ENCODE results near the gene MAEA. TPM values are rescaled to one million over a fixed set of nuclear protein-coding genes. Genes with fewer than 3 reads are reported as not detected.

The MAEA gene
- polyA plus RNA-seq (2013, experiment 1 of 2): 77.0 TPM
- polyA plus RNA-seq (2013, experiment 2 of 2): 74.8 TPM

GRCh38 chr4:1289207-1290164 lies at the start of gene MAEA:
Gene MAEA, plus strand, starts transcription at chr4:1289891. Its CDS starts 23 bp downstream, at chr4:1289914.
- peak within 1 kb of the TSS; percentile 95 for H3K9ac ChIP-seq (ENCODE audit: low read depth, low read length)
- peaks cover 11% of the 10 kb centered on the region for H3K9me3 ChIP-seq (ENCODE audit: insufficient read depth, low read depth, low read length)
- peak within 1 kb of the TSS; percentile 79 for H3K4me3 ChIP-seq (ENCODE audit: low read length)
- WGBS: 1% methylated on average over 95 of the region's 95 CpGs
- no peaks in the 10 kb centered on the region for H3K27me3 ChIP-seq (ENCODE audit: insufficient read depth, low read length)
- H3K27ac ChIP-seq (ENCODE audit: low read depth, low read length): peak within 1 kb of the TSS; percentile 74
- peaks cover 3% of the 10 kb centered on the region; the same call in 1 of the 2 replicates for H3K4me1 ChIP-seq (ENCODE audit: insufficient read depth, low read length)
- H3K36me3 ChIP-seq (ENCODE audit: insufficient read depth, low read length): no peaks in the 10 kb centered on the region

DNA sequence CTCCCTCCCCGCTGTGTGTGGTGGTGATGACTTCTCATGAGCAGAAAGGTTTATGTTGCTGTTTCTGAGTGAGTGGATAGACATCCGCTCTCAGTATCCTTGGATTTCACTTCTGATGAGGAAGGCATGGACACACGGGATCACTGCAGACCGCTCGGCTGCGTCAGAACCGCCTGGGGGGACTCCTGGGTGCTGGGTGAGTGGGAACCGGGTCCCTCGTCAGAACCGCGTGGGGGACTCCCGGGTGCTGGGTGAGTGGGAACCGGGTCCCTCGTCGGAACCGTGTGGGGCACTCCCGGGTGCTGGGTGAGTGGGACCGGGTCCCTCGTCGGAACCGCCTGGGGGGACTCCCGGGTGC lies 49.8 kb upstream of the MAEA start:
- H3K9ac ChIP-seq (ENCODE audit: low read depth, low read length): no peak overlapping the region
- peaks cover 52% of the 10 kb centered on the region for H3K36me3 ChIP-seq (ENCODE audit: insufficient read depth, low read length)
- H3K9me3 ChIP-seq (ENCODE audit: insufficient read depth, low read depth, low read length): no peaks in the 10 kb centered on the region
- no peaks in the 10 kb centered on the region for H3K27me3 ChIP-seq (ENCODE audit: insufficient read depth, low read length)
- H3K4me1 ChIP-seq (ENCODE audit: insufficient read depth, low read length): no peaks in the 10 kb centered on the region
- WGBS: 96% methylated on average over 22 of the region's 22 CpGs
- H3K4me3 ChIP-seq (ENCODE audit: low read length): no peak overlapping the region
- no peak overlapping the region for H3K27ac ChIP-seq (ENCODE audit: low read depth, low read length)

DNA sequence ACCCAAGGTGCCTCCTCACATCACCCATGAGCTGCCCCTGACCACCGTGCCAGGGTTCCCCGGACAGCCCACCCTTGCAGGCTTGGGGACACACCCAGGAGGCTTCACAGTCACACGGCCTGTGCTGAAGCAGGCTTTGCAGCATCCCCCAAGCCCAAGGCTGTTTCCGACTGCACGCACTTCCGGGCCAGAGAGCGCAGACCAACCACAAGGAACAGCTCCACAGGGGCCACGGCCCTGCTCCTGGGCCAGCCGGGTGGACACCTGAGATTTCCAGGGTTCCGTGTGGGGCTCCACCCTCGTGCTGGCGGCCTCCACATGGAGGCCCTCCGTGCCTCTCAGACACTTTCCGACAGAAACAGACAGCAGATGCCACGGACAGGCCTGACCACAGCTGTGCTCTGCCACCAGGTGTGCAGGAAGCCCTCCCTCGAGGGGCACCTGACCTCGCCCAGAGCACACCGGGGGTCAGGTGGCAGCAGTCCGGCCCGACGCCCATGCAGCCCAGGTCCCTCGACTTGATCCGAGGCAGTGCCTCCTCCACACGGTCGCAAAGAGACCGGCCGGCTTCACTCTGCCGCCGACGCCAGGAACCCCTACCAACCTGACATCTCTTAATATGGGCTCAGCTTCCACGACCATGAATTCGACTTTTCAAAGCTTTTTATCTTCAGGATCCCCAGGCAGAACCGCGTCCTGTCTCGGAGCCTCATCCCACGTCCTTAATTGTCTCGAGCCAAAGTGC lies 48.8 kb upstream of the MAEA start:
- H3K9me3 ChIP-seq (ENCODE audit: insufficient read depth, low read depth, low read length): no peaks in the 10 kb centered on the region
- H3K27ac ChIP-seq (ENCODE audit: low read depth, low read length): no peak overlapping the region
- WGBS: 95% methylated on average over 37 of the region's 37 CpGs
- H3K4me3 ChIP-seq (ENCODE audit: low read length): no peak overlapping the region
- no peak overlapping the region for H3K9ac ChIP-seq (ENCODE audit: low read depth, low read length)
- H3K36me3 ChIP-seq (ENCODE audit: insufficient read depth, low read length): peaks cover 43% of the 10 kb centered on the region
- H3K27me3 ChIP-seq (ENCODE audit: insufficient read depth, low read length): no peaks in the 10 kb centered on the region
- no peaks in the 10 kb centered on the region for H3K4me1 ChIP-seq (ENCODE audit: insufficient read depth, low read length)

DNA sequence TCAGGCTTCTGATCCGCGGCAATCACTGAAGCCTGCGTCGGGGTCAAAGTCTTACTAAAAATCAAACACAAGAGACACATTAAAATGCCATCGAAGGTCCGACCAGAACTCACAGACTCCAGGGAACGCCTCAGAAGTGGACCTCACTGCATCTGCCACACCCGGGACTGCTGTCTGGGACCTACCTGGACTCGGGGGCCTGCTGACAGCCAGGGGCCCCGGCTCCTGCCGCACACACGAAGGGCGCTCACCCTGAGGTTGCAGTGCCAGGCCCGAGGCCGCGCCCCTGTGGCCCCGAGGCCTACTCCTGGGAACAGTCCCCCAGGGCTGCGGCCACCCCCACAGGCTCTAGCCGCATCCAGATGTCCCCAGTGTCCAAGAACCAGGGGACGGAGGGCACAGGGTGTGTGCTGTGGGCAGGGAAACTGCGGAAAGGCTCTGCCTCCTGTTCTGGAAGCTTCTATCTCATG lies 48.2 kb upstream of the MAEA start:
- Histone ChIP-seq H3K27me3 (ENCODE audit: insufficient read depth, low read length) (no peaks in the 10 kb centered on the region), H3K4me1 (ENCODE audit: insufficient read depth, low read length) (no peaks in the 10 kb centered on the region)
- 97% methylated on average over 21 of the region's 21 CpGs for WGBS

GRCh38 chr4:1241936-1242505 lies 47.7 kb upstream of the MAEA start:
- H3K9ac ChIP-seq (ENCODE audit: low read depth, low read length): no peak overlapping the region
- no peak overlapping the region for H3K4me3 ChIP-seq (ENCODE audit: low read length)
- WGBS: 95% methylated on average over 24 of the region's 24 CpGs
- no peak overlapping the region for H3K27ac ChIP-seq (ENCODE audit: low read depth, low read length)
- H3K36me3 ChIP-seq (ENCODE audit: insufficient read depth, low read length): peaks cover 35% of the 10 kb centered on the region
- peaks cover 5% of the 10 kb centered on the region; the same call in 1 of the 2 replicates for H3K4me1 ChIP-seq (ENCODE audit: insufficient read depth, low read length)
- no peaks in the 10 kb centered on the region for H3K27me3 ChIP-seq (ENCODE audit: insufficient read depth, low read length)
- H3K9me3 ChIP-seq (ENCODE audit: insufficient read depth, low read depth, low read length): no peaks in the 10 kb centered on the region

More for the DNA sequence above, 48.2 kb upstream of the MAEA start:
- H3K9me3 ChIP-seq (ENCODE audit: insufficient read depth, low read depth, low read length): no peaks in the 10 kb centered on the region
- peaks cover 39% of the 10 kb centered on the region for H3K36me3 ChIP-seq (ENCODE audit: insufficient read depth, low read length)
- H3K4me3 ChIP-seq (ENCODE audit: low read length): no peak overlapping the region
- H3K27ac ChIP-seq (ENCODE audit: low read depth, low read length): no peak overlapping the region
- no peak overlapping the region for H3K9ac ChIP-seq (ENCODE audit: low read depth, low read length)

DNA sequence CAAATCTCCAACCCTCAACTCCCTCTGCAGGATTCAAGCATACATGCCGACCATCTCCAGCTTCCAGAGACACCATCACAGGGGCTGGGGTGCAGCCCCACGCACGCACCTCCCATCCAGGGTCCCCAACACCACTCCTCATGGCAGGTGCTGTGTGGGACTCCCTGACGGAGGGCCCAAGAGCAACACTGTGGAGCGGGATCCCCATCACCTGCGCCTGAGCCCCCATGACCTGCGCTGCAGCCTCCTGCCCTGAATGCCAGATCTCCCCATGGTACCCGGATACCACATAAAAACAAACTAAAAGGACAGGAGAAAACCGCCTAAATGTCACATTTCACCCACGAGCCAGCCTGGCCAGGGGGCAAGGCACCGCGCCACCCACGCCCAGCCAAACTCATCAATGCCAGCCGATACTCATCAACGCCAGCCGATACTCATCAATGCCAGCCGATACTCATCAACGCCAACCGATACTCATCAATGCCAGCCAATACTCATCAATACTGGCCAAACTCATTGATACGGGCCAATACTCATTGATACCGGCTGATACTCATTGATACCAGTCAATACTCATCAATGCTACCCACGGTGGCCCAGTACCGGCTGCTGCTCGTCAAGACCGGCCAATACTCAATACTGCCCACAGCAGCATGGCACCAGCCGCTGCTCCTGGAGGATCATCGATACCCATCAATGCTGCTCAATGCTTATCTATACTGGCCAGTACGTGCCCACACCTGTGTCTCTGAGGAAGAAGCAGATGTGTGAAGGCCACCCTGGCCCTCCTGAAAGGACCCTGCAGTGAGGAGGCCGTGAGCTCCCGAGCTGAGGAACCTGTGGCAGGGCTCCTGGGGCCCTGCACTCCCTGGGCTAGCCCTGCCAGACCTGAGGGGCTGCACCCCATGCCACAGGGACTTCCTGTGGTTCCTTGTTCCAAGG lies 46.9 kb upstream of the MAEA start:
- 96% methylated on average over 30 of the region's 30 CpGs for WGBS
- H3K4me1 ChIP-seq (ENCODE audit: insufficient read depth, low read length): peaks cover 8% of the 10 kb centered on the region; the same call in 1 of the 2 replicates
- H3K9me3 ChIP-seq (ENCODE audit: insufficient read depth, low read depth, low read length): no peaks in the 10 kb centered on the region
- H3K27me3 ChIP-seq (ENCODE audit: insufficient read depth, low read length): no peaks in the 10 kb centered on the region
- no peak overlapping the region for H3K9ac ChIP-seq (ENCODE audit: low read depth, low read length)
- no peak overlapping the region for H3K27ac ChIP-seq (ENCODE audit: low read depth, low read length)
- H3K36me3 ChIP-seq (ENCODE audit: insufficient read depth, low read length): peaks cover 28% of the 10 kb centered on the region
- no peak overlapping the region for H3K4me3 ChIP-seq (ENCODE audit: low read length)

- H3K9me3 ChIP-seq (ENCODE audit: insufficient read depth, low read depth, low read length): no peaks in the 10 kb centered on the region
- no peak overlapping the region for H3K9ac ChIP-seq (ENCODE audit: low read depth, low read length)
- peaks cover 8% of the 10 kb centered on the region; the same call in 1 of the 2 replicates for H3K4me1 ChIP-seq (ENCODE audit: insufficient read depth, low read length)
- no peak overlapping the region for H3K4me3 ChIP-seq (ENCODE audit: low read length)
- no peaks in the 10 kb centered on the region for H3K27me3 ChIP-seq (ENCODE audit: insufficient read depth, low read length)
- 92% methylated on average over 15 of the region's 15 CpGs for WGBS
- H3K36me3 ChIP-seq (ENCODE audit: insufficient read depth, low read length): peaks cover 20% of the 10 kb centered on the region
- H3K27ac ChIP-seq (ENCODE audit: low read depth, low read length): no peak overlapping the region
These were observed 46.1 kb upstream of the MAEA start for GRCh38 chr4:1243451-1244080.

DNA sequence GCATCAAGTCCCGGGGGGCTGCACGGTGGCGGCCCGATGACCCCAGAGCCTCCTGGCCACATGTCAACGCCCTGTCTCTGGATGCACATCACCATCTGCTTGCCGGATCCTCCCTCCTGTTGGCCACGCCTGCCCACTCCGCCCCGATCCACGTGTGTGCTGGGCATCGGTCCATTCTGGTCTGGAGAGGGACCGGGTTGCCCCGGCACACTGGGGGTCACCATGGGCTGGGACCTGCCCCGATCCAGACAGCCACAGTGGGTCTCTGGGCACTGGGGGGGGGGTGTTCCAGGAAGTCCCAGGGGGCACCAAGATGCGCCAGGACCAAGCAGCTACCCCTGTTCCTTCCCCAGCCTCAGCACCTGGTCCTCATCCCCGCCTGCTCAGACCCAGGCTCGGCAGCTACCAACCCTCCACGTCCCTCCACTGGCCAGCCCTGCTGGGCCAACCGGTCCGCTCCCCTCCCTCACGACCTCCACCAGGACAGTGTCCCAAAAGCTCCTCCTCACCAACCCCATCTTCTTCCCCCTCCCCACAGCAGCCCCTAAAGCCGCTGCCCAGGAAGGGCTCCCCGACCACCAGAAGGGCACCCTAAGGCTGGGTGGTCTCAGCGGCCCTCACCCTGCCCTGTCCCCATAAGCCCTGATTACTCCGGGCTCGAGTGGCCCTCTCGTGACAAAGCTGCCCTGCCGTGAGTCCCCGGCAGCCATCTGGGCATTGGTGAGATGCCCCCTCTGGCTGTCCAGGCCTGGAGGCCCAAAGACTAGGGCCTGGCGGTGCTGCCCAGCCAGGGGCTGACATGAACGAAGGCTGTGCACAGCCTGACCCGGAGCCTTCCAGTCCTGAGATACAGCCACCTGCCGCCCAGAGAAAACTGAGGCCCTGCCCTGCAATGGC lies 45.4 kb upstream of the MAEA start:
- 93% methylated on average over 33 of the region's 33 CpGs for WGBS

GRCh38 chr4:1244978-1245471 lies 44.7 kb upstream of the MAEA start:
- Histone ChIP-seq H3K27ac (ENCODE audit: low read depth, low read length) (no peak overlapping the region), H3K4me1 (ENCODE audit: insufficient read depth, low read length) (peaks cover 8% of the 10 kb centered on the region; the same call in 1 of the 2 replicates), H3K9me3 (ENCODE audit: insufficient read depth, low read depth, low read length) (no peaks in the 10 kb centered on the region), H3K9ac (ENCODE audit: low read depth, low read length) (peak overlapping the region; percentile 40; the same call in 1 of the 2 replicates), H3K36me3 (ENCODE audit: insufficient read depth, low read length) (peaks cover 11% of the 10 kb centered on the region), H3K27me3 (ENCODE audit: insufficient read depth, low read length) (no peaks in the 10 kb centered on the region), H3K4me3 (ENCODE audit: low read length) (no peak overlapping the region)
- 94% methylated on average over 19 of the region's 19 CpGs for WGBS

More for the DNA sequence above, 45.4 kb upstream of the MAEA start:
- Histone ChIP-seq H3K9me3 (ENCODE audit: insufficient read depth, low read depth, low read length) (no peaks in the 10 kb centered on the region), H3K4me3 (ENCODE audit: low read length) (no peak overlapping the region), H3K27me3 (ENCODE audit: insufficient read depth, low read length) (no peaks in the 10 kb centered on the region), H3K4me1 (ENCODE audit: insufficient read depth, low read length) (peaks cover 8% of the 10 kb centered on the region; the same call in 1 of the 2 replicates), H3K9ac (ENCODE audit: low read depth, low read length) (no peak overlapping the region; the same call in 1 of the 2 replicates), H3K27ac (ENCODE audit: low read depth, low read length) (no peak overlapping the region), H3K36me3 (ENCODE audit: insufficient read depth, low read length) (peaks cover 17% of the 10 kb centered on the region)

All from HUES64 (cell line).